Measurements from ENCODE around the gene DOCK9.
"Not testable (repeated sequence)": the region's sequence is repeated elsewhere in the genome, so short reads cannot be mapped to it uniquely, and the experiment has no call there.

The DOCK9 gene

GRCh38 chr13:98819382-98820010 lies 158.4 kb downstream of the DOCK9 start:
- Histone ChIP-seq H3K79me2 (ENCODE audit: low read length) (no peaks in the 10 kb centered on the region), H2AFZ (ENCODE audit: low read length) (no peak overlapping the region), H3K4me2 (ENCODE audit: low read depth, low read length) (no peak overlapping the region), H3K9ac (ENCODE audit: low read length) (no peak overlapping the region), H3F3A (ENCODE audit: insufficient read depth, low read length) (no peaks in the 10 kb centered on the region), H3K36me3 (replicated peaks; ENCODE audit: insufficient read depth, low read length) (no peaks in the 10 kb centered on the region), H3K4me3 (ENCODE audit: low read length) (no peak overlapping the region), H3K9me2 (replicated peaks; ENCODE audit: insufficient read depth, low read length) (no peaks in the 10 kb centered on the region), H4K20me1 (ENCODE audit: insufficient read depth, low read length) (no peaks in the 10 kb centered on the region), H3K27me3 (replicated peaks; ENCODE audit: insufficient read depth, low read length) (no peaks in the 10 kb centered on the region), H3K9me3 (replicated peaks; ENCODE audit: insufficient read depth, low read length) (no peaks in the 10 kb centered on the region), H3K27ac (ENCODE audit: low read length) (no peak overlapping the region), H3K4me1 (ENCODE audit: low read length) (no peaks in the 10 kb centered on the region)
- DNase-seq = no peak
- TF ChIP-seq EZH2 (optimal IDR thresholded peaks at IDR 0.05; ENCODE audit: low read depth, low read length) (no peak), EZH2phosphoT487 (IDR thresholded peaks at IDR 0.05; ENCODE audit: low read length) (no peak), CTCF (IDR thresholded peaks at IDR 0.05; ENCODE audit: low read length) (no peak)

GRCh38 chr13:98816406-98816805 lies 161.5 kb downstream of the DOCK9 start:
- Histone ChIP-seq H3K27me3 (replicated peaks; ENCODE audit: insufficient read depth, low read length) (no peaks in the 10 kb centered on the region), H3F3A (ENCODE audit: insufficient read depth, low read length) (no peaks in the 10 kb centered on the region), H3K36me3 (replicated peaks; ENCODE audit: insufficient read depth, low read length) (no peaks in the 10 kb centered on the region), H3K9me3 (replicated peaks; ENCODE audit: insufficient read depth, low read length) (no peaks in the 10 kb centered on the region), H3K9me2 (replicated peaks; ENCODE audit: insufficient read depth, low read length) (no peaks in the 10 kb centered on the region), H2AFZ (ENCODE audit: low read length) (no peak overlapping the region), H3K4me1 (ENCODE audit: low read length) (no peaks in the 10 kb centered on the region), H3K9ac (ENCODE audit: low read length) (no peak overlapping the region), H4K20me1 (ENCODE audit: insufficient read depth, low read length) (no peaks in the 10 kb centered on the region), H3K79me2 (ENCODE audit: low read length) (no peaks in the 10 kb centered on the region), H3K4me2 (ENCODE audit: low read depth, low read length) (no peak overlapping the region), H3K4me3 (ENCODE audit: low read length) (no peak overlapping the region), H3K27ac (ENCODE audit: low read length) (no peak overlapping the region)
- TF ChIP-seq EZH2phosphoT487 (IDR thresholded peaks at IDR 0.05; ENCODE audit: low read length) (no peak), EZH2 (optimal IDR thresholded peaks at IDR 0.05; ENCODE audit: low read depth, low read length) (no peak), CTCF (IDR thresholded peaks at IDR 0.05; ENCODE audit: low read length) (no peak)
- DNase-seq = no peak

- no peak overlapping the region for H3K9ac ChIP-seq (ENCODE audit: low read length)
- H4K20me1 ChIP-seq (ENCODE audit: insufficient read depth, low read length) = no peaks in the 10 kb centered on the region
- DNase-seq = no peak
Measured at GRCh38 chr13:98813993-98814392, 163.9 kb downstream of the DOCK9 start.

GRCh38 chr13:98812186-98812790 lies 165.6 kb downstream of the DOCK9 start:
- not testable (repeated sequence) for DNase-seq; H3K27ac ChIP-seq (ENCODE audit: low read length); H3K36me3 ChIP-seq (replicated peaks; ENCODE audit: insufficient read depth, low read length); H3K79me2 ChIP-seq (ENCODE audit: low read length); H3K9me2 ChIP-seq (replicated peaks; ENCODE audit: insufficient read depth, low read length); H3K9me3 ChIP-seq (replicated peaks; ENCODE audit: insufficient read depth, low read length); H3K4me2 ChIP-seq (ENCODE audit: low read depth, low read length); H3K27me3 ChIP-seq (replicated peaks; ENCODE audit: insufficient read depth, low read length); H4K20me1 ChIP-seq (ENCODE audit: insufficient read depth, low read length); H3K4me1 ChIP-seq (ENCODE audit: low read length); H3K4me3 ChIP-seq (ENCODE audit: low read length); H3F3A ChIP-seq (ENCODE audit: insufficient read depth, low read length); H2AFZ ChIP-seq (ENCODE audit: low read length); H3K9ac ChIP-seq (ENCODE audit: low read length)

More at GRCh38 chr13:98813993-98814392, 163.9 kb downstream of the DOCK9 start:
- no peak overlapping the region for H2AFZ ChIP-seq (ENCODE audit: low read length)
- TF ChIP-seq EZH2phosphoT487 (IDR thresholded peaks at IDR 0.05; ENCODE audit: low read length) = no peak
- TF ChIP-seq EZH2 (optimal IDR thresholded peaks at IDR 0.05; ENCODE audit: low read depth, low read length) = no peak
- TF ChIP-seq CTCF (IDR thresholded peaks at IDR 0.05; ENCODE audit: low read length) = no peak
- no peak overlapping the region for H3K4me3 ChIP-seq (ENCODE audit: low read length)
- H3F3A ChIP-seq (ENCODE audit: insufficient read depth, low read length) = no peaks in the 10 kb centered on the region
- H3K9me3 ChIP-seq (replicated peaks; ENCODE audit: insufficient read depth, low read length) = no peaks in the 10 kb centered on the region
- H3K79me2 ChIP-seq (ENCODE audit: low read length) = no peaks in the 10 kb centered on the region
- H3K27me3 ChIP-seq (replicated peaks; ENCODE audit: insufficient read depth, low read length) = no peaks in the 10 kb centered on the region
- H3K4me1 ChIP-seq (ENCODE audit: low read length) = no peaks in the 10 kb centered on the region
- H3K9me2 ChIP-seq (replicated peaks; ENCODE audit: insufficient read depth, low read length) = no peaks in the 10 kb centered on the region
- H3K36me3 ChIP-seq (replicated peaks; ENCODE audit: insufficient read depth, low read length) = no peaks in the 10 kb centered on the region
- H3K4me2 ChIP-seq (ENCODE audit: low read depth, low read length) = no peak overlapping the region
- no peak overlapping the region for H3K27ac ChIP-seq (ENCODE audit: low read length)
